Peyer's patch (tissue), 4 donors: ENCODE results near the gene ACTC1.

Source experiments
- CTCF ChIP-seq, 6 experiments: fragments of 450-650 bp in 4 of 6; fragments of 200-600 bp in 2 of 6; sonication (generic) in 1 of 6; IDR thresholded peaks; one replicate each; pipeline ENCODE4 v1.5.1; 2017 to 2019; ENCODE audit warnings: antibody characterized with exemption in 6 of 6, mild to moderate bottlenecking in 3 of 6, moderate library complexity in 1 of 6
- POLR2A ChIP-seq, 2 donors: fragments of 450-650 bp; IDR thresholded peaks; one replicate each; pipeline ENCODE4 v1.5.1; 2017; ENCODE audit warnings: antibody characterized with exemption in 2 of 2, mild to moderate bottlenecking in 2 of 2, moderate library complexity in 2 of 2

- TF ChIP-seq POLR2A (IDR thresholded peaks at IDR 0.05), result no peak
- TF ChIP-seq CTCF (IDR thresholded peaks at IDR 0.05), result no peak
These were observed 40.0 kb downstream of the ACTC1 start for GRCh38 chr15:34755419-34755773.
